Fibroblast of mammary gland (primary cell): ENCODE results near the gene PLXND1.
"Not testable (repeated sequence)": the region's sequence is repeated elsewhere in the genome, so short reads cannot be mapped to it uniquely, and the experiment has no call there.

Experiments used
- DNase-seq: peaks from one replicate; pipeline ENCODE4 v3.0.0-alpha.2; 2010; ENCODE audit warnings: low read depth
- H3K4me3 ChIP-seq: 2 replicates; pipeline ENCODE4 v1.5.1; 2011; ENCODE audit warnings: low read depth, mild to moderate bottlenecking, low read length, moderate library complexity; ENCODE audit not compliant: control insufficient read depth
- TF ChIP-seq, protein P1 (sequence below): conservative IDR thresholded peaks from 2 replicates; pipeline ENCODE4 v1.5.1; 2011; ENCODE audit warnings: low read depth, low read length, inconsistent platforms; ENCODE audit not compliant: control insufficient read depth, insufficient read depth

PLXND1 gene

DNA sequence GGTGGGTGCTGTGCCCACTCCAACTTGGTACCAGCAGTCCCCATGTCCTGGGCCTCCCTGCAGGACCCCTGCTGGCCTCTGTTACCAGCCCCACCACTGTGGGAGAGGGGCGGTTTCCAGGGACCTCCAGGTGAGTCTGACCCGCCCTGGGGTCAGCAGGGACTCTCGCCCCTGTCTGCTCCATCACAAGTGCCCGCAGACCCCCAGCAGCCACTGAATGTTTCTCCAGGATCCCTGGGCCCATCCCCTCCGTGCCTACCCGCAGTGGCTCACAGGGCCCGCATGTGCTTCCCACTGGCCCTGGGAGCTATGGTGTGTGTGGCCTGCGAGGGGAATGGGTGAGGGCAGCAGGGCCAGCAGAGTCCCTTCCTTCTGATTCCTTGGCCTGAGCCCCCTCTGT is 87.9 kb downstream of the PLXND1 start:
- no peak for DNase-seq
- TF ChIP-seq, protein P1, sequence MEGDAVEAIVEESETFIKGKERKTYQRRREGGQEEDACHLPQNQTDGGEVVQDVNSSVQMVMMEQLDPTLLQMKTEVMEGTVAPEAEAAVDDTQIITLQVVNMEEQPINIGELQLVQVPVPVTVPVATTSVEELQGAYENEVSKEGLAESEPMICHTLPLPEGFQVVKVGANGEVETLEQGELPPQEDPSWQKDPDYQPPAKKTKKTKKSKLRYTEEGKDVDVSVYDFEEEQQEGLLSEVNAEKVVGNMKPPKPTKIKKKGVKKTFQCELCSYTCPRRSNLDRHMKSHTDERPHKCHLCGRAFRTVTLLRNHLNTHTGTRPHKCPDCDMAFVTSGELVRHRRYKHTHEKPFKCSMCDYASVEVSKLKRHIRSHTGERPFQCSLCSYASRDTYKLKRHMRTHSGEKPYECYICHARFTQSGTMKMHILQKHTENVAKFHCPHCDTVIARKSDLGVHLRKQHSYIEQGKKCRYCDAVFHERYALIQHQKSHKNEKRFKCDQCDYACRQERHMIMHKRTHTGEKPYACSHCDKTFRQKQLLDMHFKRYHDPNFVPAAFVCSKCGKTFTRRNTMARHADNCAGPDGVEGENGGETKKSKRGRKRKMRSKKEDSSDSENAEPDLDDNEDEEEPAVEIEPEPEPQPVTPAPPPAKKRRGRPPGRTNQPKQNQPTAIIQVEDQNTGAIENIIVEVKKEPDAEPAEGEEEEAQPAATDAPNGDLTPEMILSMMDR: no peak

DNA sequence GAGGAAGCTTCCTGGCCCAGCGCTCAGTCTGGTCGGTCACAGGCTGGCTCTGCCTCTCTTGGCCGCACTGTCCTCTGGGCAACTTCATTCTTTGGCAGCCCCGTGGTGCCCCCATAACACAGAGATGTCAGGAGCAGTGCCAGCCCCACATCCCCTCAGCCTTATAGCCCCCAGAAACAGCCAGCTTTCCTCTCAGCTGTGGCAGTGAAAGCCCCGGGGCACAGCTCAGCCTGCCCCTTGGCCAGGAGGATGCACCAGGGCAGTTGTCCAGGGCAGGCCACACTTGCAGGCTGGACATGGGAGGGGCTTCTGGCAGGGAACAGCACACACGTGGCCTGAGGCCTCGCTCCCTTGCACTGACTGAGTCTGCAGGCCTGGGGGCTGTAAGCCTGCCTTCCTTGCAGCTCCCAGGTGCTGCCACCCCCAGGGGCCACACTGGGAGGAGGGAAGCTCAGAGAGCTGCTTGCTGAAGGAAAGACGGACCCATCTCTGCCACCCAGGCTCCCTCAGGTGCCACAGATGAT is 88.4 kb downstream of the PLXND1 start:
- no peak for DNase-seq
- TF ChIP-seq, protein P1: no peak
- H3K4me3 ChIP-seq: no peak overlapping the region

More for the DNA sequence above, 87.9 kb downstream of the PLXND1 start:
- H3K4me3 ChIP-seq: no peak overlapping the region

DNA sequence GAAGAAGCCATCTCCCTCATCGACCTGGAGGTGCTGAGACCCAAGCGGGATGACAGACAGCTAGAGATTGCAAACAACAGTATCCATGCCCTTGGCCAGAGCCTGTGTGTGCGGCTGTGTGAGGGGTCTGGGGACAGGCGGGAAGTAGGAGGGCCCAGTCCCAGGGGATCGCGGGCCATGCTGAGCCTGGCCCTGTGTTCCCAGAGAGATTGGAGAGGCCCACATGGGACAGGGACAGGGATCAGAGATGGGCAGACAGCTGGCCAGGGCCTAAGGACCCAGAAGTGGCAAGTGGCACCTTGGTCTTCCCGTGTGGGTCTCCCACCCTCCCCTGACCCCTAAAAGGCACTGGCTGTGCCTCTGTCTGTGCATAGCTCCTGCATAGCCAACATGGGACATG is 89.0 kb downstream of the PLXND1 start:
- no peak for DNase-seq
- H3K4me3 ChIP-seq: no peak overlapping the region
- TF ChIP-seq, protein P1: no peak

DNA sequence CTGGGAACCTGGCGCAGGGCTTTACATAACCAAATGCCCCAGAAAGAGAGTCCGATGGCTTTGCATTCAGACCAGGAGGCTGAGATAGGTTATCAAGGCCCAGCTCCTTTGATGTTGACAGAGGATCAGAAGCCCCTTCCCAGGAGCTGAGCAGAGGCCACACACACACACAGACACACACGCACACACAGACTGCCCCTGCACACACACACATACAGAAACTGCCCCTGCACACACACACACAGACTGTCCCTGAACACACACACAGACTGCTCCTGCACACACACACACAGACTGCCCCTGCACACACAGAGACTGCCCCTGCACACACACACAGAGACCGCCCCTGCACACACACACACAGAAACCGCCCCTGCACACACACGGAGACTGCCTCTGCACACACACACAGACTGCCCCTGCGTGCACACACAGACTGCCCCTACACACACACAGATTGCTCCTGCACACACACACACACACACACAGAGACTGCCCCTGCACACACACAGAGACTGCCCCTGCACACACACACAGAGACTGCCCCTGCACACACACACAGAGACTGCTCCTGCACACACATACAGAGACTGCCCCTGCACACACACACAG is 90.5 kb downstream of the PLXND1 start:
- H3K4me3 ChIP-seq, DNase-seq: not testable (repeated sequence)

DNA sequence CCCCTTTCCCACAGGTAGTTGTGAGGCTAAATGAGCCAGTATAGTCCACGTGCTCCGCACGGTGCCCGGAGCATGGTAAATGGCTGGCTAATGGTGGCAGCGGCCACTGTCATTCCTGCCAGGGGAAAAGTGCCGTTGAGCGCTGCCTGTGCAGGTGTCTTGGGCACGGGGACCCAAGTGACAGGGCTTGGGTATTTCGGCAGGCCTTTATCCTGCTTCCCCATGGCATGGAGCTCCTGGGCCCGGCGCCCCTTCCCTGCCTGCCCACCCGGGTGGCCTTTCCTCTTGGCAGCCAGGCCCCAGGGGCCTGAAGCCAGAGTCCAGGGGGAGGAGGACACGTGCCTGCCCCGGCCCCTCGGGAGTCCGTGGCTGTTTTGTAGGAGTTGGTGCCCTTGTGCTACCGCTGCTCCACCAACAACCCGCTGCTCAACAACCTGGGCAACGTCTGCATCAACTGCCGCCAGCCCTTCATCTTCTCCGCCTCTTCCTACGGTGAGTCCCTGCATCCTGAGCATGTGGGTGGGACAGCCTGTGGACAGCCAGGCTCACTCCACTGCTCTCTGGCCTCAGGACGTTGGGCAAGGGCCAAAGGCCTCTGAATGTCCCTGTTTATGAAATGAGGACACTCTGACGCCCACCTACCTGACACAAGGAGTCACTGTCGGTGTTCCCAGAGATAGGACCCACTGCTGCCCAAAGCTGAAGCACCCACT is 91.2 kb downstream of the PLXND1 start:
- DNase-seq, H3K4me3 ChIP-seq: not testable (repeated sequence)

DNA sequence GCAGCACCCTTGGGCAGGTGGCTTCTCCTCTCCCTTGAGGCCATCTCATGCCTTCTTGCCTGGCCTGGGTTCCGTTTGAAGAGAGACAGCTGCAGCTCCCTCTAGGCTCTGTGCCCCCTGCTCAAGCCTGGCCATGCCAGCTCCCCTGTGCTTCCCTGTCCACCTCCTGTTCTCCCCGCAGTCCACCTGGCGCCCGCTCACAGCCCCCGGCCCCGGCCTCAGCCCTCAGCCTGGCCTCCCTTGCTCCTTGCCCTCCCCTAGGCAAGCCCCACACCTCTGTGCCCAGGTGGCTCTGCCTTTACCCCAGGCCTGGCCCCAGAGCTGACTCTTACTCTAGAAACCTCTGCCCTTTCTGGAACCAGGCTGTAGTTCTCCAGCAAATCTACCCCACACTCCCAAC is 91.9 kb downstream of the PLXND1 start:
- TF ChIP-seq, protein P1: no peak
- no peak overlapping the region for H3K4me3 ChIP-seq

DNA sequence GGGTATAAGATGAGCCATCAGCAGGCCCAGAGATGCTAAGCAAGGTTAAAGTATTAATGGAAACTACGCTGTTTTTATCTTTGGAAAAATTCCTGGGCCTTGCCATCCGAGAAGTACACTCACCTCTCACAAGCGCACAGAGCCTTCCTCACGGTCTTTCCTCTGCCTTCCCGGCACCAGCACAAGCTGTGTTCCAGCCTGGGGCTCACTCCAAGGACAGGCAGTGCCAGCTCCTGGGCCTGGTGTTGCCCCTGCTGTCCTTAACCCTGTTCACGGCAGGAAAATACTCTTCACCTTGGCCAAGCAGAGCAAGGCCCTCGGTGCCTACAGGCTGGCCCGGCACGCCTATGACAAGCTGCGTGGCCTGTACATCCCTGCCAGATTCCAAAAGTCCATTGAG is 92.4 kb downstream of the PLXND1 start:
- no peak overlapping the region for H3K4me3 ChIP-seq
- TF ChIP-seq, protein P1: no peak

More for the DNA sequence above, 91.9 kb downstream of the PLXND1 start:
- no peak for DNase-seq

More for the DNA sequence above, 92.4 kb downstream of the PLXND1 start:
- DNase-seq: no peak
